Measurements from ENCODE around the gene ADAMTS3. TPM values are rescaled to one million over a fixed set of nuclear protein-coding genes. Genes with fewer than 3 reads are reported as not detected.

Gene ADAMTS3
- 1 to 10 TPM; 5.3 to 6.8 TPM for total RNA-seq
- 3.9 TPM for polyA plus RNA-seq (ENCODE audit: insufficient read depth, low read depth, low replicate concordance)
- long read RNA-seq, donor 1, result 0 reads
- long read RNA-seq, donor 2, result 0 reads

DNA sequence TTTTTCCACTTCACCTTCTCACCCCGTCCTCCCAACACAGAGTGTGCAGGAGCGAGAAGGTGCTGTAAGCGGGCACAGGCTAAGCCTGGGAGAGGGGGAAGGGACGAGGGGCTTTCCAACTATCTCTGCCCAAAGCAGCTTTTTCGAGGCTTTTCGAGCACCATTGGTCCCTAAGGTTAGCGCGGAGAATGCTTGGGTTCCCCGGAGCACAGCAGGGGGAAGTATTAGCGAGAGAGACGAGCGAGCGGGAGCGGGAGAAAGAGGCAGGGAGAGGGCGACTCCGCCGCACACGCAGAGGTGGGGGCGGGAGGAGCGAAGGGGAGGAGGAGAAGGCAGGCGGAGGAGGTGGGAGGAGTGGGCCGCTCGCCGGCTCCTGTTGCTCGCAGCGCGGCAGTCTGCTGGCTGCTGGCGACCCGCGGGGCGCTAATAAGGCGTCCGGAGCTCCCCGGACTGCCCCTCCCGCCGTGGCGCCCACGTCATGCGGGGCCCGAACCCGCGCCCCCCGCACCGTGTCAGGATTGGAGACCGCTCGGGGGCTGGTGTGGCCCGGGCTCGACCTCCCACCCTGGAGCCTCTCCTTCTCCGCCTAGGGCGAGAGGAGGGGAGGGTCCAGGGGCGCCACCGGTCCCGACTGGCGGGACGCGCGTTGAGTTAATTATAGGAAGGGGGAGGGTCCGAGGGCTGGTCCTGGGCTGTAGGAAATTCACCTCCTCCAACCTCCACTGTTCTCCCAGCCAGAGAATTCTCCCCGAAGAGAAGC, at the start of gene ADAMTS3:
TSS of gene ADAMTS3 (minus strand) at position 263 of the 760 bp plus-strand sequence. CDS start 459 bp downstream, outside the sequence.
- Histone ChIP-seq H3K27me3 (no peaks in the 10 kb centered on the region), H3K4me3 (peak within 1 kb of the TSS; percentile 44 to 76), H3K27ac (peak within 1 kb of the TSS; percentile 74 to 85), H3K36me3 (ENCODE audit: low read depth, missing control alignments) (no peaks in the 10 kb centered on the region), H3K4me1 (no peaks in the 10 kb centered on the region), H3K9me3 (no peaks in the 10 kb centered on the region)
- DNase-seq, result peak; percentile 72
- intact Hi-C loops (cut with DNase I; ENCODE audit: low total_unique reads), result no loop called here
- 0% methylated on average over 30 to 47 of the region's 59 CpGs for WGBS, 2 donors
- TF ChIP-seq, protein P1, sequence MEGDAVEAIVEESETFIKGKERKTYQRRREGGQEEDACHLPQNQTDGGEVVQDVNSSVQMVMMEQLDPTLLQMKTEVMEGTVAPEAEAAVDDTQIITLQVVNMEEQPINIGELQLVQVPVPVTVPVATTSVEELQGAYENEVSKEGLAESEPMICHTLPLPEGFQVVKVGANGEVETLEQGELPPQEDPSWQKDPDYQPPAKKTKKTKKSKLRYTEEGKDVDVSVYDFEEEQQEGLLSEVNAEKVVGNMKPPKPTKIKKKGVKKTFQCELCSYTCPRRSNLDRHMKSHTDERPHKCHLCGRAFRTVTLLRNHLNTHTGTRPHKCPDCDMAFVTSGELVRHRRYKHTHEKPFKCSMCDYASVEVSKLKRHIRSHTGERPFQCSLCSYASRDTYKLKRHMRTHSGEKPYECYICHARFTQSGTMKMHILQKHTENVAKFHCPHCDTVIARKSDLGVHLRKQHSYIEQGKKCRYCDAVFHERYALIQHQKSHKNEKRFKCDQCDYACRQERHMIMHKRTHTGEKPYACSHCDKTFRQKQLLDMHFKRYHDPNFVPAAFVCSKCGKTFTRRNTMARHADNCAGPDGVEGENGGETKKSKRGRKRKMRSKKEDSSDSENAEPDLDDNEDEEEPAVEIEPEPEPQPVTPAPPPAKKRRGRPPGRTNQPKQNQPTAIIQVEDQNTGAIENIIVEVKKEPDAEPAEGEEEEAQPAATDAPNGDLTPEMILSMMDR (IDR thresholded peaks at IDR 0.05), result no peak
- TF ChIP-seq POLR2A (IDR thresholded peaks at IDR 0.05), result no peak

DNA sequence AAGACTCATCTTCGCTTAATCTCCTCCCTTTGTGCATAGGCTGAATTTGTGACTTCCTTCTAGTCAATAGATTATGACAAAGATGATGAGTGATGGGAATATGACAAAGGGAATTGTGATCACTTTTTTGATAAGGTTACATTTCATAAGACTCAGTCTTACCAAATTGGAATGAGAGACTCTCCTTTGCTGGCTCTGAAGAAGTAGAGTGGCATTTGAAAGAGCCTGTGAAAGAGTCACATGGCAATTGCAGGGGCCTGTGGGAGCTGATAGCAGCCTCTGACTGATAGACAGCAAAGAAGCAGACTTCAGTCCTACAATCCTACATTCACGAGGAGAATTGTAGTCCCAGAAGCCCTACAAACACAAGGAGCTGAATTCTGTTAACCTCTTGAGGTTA, 44.9 kb upstream of the ADAMTS3 start:
- intact Hi-C loops (cut with DNase I; ENCODE audit: low total_unique reads), result no loop called here
- Histone ChIP-seq H3K36me3 (ENCODE audit: low read depth, missing control alignments) (no peaks in the 10 kb centered on the region), H3K27me3 (no peaks in the 10 kb centered on the region), H3K27ac (no peak overlapping the region), H3K9me3 (no peaks in the 10 kb centered on the region), H3K4me1 (no peaks in the 10 kb centered on the region), H3K4me3 (no peak overlapping the region)
- TF ChIP-seq POLR2A (IDR thresholded peaks at IDR 0.05), result no peak
- TF ChIP-seq, protein P1 (IDR thresholded peaks at IDR 0.05), result no peak
- no peak for DNase-seq
- WGBS, 2 donors, result 67 to 80% methylated on average over 2 of the region's 2 CpGs

DNA sequence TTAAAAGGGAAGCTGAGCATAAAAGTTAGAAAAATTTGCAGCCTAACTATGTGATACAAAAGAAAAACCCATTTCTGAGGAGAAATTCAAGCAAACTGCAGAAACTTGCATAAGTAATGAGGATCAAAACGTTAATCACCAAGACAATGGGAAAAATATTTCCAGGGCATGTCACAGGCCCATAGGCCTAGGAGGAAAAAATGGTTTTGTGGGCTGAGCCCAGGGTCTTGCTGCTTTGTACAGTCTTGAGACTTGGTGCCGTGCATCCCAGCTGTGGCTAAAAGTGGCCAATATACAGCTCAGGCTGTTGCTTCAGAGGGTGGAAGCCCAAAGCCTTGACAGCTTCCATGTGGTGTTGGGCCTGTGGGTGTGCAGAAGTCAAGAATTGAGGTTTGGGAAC, 37.7 kb upstream of the ADAMTS3 start:
- DNase-seq, result no peak
- H3K27ac ChIP-seq, result no peak overlapping the region
- H3K27me3 ChIP-seq, result no peaks in the 10 kb centered on the region
- no peaks in the 10 kb centered on the region for H3K36me3 ChIP-seq (ENCODE audit: low read depth, missing control alignments)
- no peaks in the 10 kb centered on the region for H3K4me1 ChIP-seq
- 77% methylated on average over 2 of the region's 2 CpGs for WGBS, 2 donors
- intact Hi-C loops (cut with DNase I; ENCODE audit: low total_unique reads), result no loop called here
- TF ChIP-seq, protein P1 (IDR thresholded peaks at IDR 0.05), result no peak
- TF ChIP-seq POLR2A (IDR thresholded peaks at IDR 0.05), result no peak
- no peak overlapping the region for H3K4me3 ChIP-seq
- no peaks in the 10 kb centered on the region for H3K9me3 ChIP-seq

DNA sequence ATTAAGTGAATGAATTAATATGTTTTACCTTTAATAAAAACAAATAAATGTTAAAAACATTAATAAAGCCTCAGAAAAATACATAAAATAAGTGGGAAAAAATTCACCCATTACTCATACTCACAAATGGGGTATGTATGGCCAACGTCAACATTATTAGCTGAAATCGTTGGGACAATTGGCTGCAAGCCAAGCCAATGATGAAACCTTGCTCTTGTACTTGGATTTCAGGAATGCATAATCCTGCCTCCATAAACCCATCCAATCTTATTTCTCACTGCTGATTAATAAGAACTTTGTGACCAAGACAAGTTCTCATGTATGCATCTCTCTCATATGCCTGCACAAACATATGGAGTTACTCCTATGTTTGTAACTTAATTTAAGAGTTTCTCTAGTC, 35.3 kb upstream of the ADAMTS3 start:
- TF ChIP-seq POLR2A (IDR thresholded peaks at IDR 0.05), result no peak
- TF ChIP-seq, protein P1 (IDR thresholded peaks at IDR 0.05), result no peak
- WGBS, 2 donors, result 45 to 61% methylated on average over 2 of the region's 2 CpGs
- Histone ChIP-seq H3K27me3 (no peaks in the 10 kb centered on the region), H3K36me3 (ENCODE audit: low read depth, missing control alignments) (no peaks in the 10 kb centered on the region), H3K4me3 (no peak overlapping the region), H3K27ac (no peak overlapping the region), H3K4me1 (no peaks in the 10 kb centered on the region), H3K9me3 (no peaks in the 10 kb centered on the region)
- no peak for DNase-seq
- intact Hi-C loops (cut with DNase I; ENCODE audit: low total_unique reads), result no loop called here
